Measurements from ENCODE around the gene CHST6.
A peak's percentile ranks its signal among the peaks of the same experiment; 100 is the strongest.
"Not testable (repeated sequence)": the region's sequence is repeated elsewhere in the genome, so short reads cannot be mapped to it uniquely, and the experiment has no call there.

The CHST6 gene

GRCh38 chr16:75443298-75443697, 51.9 kb downstream of the CHST6 start:
- H3K27ac ChIP-seq: no peak overlapping the region
- TF ChIP-seq CTCF (conservative IDR thresholded peaks at IDR 0.05): no peak

- TF ChIP-seq CTCF (conservative IDR thresholded peaks at IDR 0.05): no peak
- peak overlapping the region; percentile 83 for H3K27ac ChIP-seq
Observed at GRCh38 chr16:75433732-75434413, 61.4 kb downstream of the CHST6 start.

GRCh38 chr16:75432828-75433731, 62.2 kb downstream of the CHST6 start, which contains the start of gene CFDP1:
TSS of gene CFDP1 (minus strand) at chr16:75433503. CDS start at chr16:75433352, 151 bp downstream.
- peak within 1 kb of the TSS; percentile 83 for H3K27ac ChIP-seq
- no peak for TF ChIP-seq CTCF (conservative IDR thresholded peaks at IDR 0.05)

- no peak overlapping the region for H3K27ac ChIP-seq
- TF ChIP-seq CTCF (conservative IDR thresholded peaks at IDR 0.05): no peak
Observed at GRCh38 chr16:75429621-75430403, 65.4 kb downstream of the CHST6 start.

GRCh38 chr16:75426524-75426923, 68.7 kb downstream of the CHST6 start:
- H3K27ac ChIP-seq: not testable (repeated sequence)

- not testable (repeated sequence) for H3K27ac ChIP-seq
Observed at GRCh38 chr16:75424105-75424762, 71.0 kb downstream of the CHST6 start.

- TF ChIP-seq CTCF (conservative IDR thresholded peaks at IDR 0.05): no peak
- no peak overlapping the region for H3K27ac ChIP-seq
Observed at GRCh38 chr16:75423723-75424104, 71.5 kb downstream of the CHST6 start.

All from VCaP (cell line).